NOMO-1 (cell line): ENCODE measurements around the gene PNPO.

ENCODE experiments used
- DNase-seq, 2 experiments: peaks; one replicate each; lab custom pipeline; 2025; ENCODE audit not compliant: unreplicated experiment in 2 of 2; lab: John Stamatoyannopoulos, UW

Gene PNPO

DNA sequence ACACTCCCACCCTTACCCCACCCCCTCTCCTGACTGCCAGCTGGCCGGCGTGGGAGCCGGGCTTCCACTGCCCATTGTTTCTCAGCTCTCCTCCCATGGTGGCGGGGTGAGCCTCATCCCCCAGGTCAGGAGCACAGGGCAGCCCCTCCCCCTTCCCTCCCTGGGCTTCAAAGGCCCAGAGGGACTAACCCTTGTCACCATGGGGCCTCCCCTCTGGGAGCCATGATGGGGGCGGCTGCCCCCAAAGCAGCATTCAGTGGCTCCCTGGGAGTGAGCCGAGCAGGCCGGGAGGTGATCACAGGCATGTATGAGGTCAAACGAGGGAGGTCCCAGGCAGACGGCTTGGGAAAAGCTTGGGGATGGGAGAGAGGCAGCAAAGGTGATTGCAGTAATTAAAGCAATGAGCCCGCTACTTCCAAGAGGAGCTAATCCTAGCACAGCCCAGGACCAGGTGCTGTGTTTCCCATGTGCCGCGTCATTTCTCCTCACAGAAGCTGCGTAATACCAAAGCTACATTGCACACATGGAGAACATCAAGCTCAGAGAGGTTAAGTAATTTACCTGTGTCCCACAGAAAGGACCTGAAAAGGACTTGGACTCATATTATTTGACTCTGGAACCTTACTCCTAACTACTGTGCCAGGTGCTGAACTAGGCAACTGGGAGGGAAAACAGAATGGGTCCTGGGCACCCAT, 54.0 kb downstream of the PNPO start:
- DNase-seq: no peak

- no peak for DNase-seq
These were observed 54.8 kb downstream of the PNPO start for GRCh38 chr17:47996201-47996600.

- DNase-seq: no peak
These were observed 56.2 kb downstream of the PNPO start for GRCh38 chr17:47997586-47997985.

- no peak for DNase-seq
These were observed 56.7 kb downstream of the PNPO start for GRCh38 chr17:47998044-47998443.
